Activated CD8-positive, alpha-beta memory T cell treated with anti-CD3 and anti-CD28 coated beads for 48 hours (primary cell): ENCODE results near the gene CHAF1A.

Source experiments
- DNase-seq, 3 experiments: peaks; one replicate each; pipeline ENCODE4 v3.0.0-alpha.2; 2020; ENCODE audit warnings: low read depth in 2 of 3, low spot score in 2 of 3

The CHAF1A gene

GRCh38 chr19:4403005-4403761 is 743 bp downstream of the CHAF1A start:
- no peak for DNase-seq

GRCh38 chr19:4405977-4406376 is 3.5 kb downstream of the CHAF1A start:
- no peak for DNase-seq

DNA sequence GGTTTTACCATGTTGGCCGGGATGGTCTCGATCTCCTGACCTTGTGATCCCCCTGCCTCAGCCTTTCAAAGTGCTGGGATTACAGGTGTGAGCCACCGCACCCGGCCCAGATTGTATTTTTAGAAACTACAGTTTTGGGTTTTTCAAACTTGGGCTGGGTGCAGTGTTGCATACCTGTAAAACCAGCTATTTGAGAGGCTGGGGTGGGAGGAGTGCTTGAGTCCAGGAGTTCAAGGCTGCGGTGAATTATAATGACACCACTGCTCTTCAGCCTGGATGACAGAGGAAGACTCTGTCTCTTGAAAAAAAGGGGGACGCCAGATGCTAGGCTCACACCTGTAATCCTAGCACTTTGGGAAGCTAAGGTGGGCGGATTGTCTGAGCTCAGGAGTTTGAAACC is 4.2 kb downstream of the CHAF1A start:
- no peak for DNase-seq

DNA sequence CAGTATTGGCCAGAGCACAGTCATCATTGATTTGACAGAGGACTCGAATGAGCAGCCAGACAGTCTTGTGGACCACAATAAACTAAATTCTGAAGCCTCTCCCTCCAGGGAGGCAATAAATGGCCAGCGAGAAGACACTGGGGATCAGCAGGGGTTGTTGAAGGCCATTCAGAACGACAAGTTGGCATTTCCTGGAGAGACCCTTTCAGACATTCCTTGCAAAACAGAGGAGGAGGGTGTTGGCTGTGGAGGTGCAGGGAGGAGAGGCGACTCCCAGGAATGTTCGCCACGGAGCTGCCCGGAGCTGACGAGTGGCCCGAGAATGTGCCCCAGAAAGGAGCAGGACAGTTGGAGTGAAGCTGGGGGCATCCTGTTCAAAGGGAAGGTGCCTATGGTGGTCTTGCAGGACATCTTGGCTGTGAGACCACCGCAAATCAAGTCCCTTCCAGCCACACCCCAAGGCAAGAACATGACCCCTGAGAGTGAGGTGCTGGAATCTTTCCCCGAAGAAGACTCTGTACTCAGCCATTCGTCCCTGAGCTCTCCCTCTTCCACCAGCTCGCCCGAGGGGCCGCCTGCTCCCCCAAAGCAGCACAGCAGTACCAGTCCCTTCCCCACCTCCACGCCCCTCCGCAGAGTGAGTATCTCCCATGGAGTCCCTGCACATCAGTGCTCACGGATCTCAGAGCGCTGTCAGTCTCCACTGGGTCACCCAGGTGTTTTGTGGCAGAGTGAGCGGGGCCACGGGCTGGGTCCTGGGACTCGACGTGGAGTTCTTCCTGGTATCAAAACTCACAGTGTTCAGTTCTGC is 6.9 kb downstream of the CHAF1A start:
- no peak for DNase-seq

GRCh38 chr19:4413588-4413987 is 11.1 kb downstream of the CHAF1A start:
- no peak for DNase-seq

- DNase-seq = no peak
These were observed 11.8 kb downstream of the CHAF1A start for GRCh38 chr19:4414144-4414799.

DNA sequence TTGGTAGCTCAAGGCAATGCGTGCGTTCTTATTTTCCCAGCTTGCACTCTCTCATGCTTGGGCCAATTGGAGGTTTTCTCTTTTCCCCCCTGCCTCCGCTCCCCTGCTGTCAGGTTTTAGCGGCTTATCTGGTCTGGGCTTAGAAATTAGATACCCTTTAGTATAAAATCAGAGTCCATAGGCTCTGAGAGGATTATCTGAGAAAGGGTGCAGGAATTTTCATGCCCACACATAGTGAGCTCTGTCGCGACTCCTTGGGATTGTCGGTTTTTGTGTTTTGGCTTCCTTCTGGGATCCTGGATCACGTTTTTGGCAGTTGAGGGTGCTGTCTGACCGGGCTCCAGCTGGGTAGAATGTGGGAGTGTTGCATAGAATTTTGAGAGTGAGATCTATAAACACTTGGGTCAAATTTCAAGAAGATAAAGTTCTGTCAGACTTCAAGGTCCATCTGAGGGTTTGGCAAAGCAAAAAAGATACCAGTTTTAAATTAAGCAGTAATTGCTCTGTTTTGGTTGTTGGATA is 12.4 kb downstream of the CHAF1A start:
- no peak for DNase-seq

DNA sequence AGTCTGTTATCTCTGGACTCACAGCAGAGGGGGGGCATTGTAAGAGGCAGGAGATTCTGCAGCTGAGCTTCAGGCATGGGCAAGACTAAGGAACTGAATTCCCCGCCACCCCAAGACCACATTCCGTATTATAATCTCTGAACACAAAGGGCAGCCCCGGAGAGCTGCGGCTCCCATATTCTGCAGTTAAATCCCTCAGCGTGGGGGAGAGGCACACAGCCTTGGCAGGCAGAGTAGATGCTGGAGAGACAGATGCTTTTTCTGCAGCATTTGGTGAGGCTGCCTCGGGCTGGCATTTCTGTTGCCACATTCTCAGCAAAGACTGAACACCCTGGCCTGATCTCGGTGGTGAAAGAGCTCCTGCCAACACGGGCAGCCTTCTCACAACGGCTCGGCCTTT is 12.9 kb downstream of the CHAF1A start:
- no peak for DNase-seq

DNA sequence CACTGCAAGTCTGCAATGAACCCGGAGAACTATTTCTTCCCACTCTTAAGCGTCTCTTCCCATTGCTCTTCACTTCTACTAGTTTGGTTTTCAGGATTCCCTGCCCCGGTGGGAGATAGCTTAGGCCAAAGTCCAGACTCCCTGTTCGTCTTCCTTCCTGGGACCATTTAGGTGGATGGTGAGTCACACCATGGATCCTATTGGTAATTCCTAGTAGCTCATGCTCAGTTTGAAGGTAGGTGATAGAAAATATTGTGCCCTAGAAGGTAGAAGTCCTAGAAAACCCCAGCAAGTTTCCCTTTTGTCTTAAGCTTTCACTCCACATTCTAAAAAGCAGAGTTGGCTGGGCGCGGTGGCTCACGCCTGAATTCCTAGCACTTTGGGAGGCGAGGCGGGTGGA is 13.8 kb downstream of the CHAF1A start:
- DNase-seq = no peak

DNA sequence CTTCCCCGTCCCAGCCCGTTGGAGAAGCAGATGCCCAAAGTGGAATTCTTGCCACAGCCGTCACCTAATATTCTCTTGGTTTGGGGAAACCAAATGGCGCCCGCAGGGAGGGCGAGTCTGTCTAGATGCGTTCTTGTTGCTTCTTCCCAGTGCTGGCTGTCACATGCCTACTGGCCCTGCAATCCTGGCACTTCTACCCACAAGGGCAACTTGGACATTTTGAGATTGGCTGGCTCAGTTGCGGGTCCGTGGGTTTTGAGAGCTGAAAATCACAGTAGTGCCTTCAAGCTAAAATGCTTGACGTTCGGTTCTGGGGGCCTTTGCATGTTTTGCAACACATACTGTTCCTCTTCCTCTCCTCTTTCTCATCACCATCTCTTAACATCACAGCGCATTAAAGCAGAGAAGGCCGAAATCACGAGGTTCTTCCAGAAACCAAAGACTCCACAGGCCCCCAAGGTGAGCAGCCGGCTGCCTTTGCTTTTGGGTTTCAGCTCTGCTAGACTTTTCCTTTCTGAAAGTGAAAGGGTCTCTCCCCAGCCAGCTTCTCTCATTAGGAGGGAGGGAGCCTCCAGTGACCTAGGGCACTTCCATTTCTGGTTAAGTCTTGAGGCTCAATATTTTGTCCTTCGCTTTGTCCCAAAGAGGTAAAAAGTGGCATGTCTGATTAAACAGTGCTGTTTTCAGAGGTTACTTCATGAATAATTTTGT is 21.1 kb downstream of the CHAF1A start:
- DNase-seq = no peak

DNA sequence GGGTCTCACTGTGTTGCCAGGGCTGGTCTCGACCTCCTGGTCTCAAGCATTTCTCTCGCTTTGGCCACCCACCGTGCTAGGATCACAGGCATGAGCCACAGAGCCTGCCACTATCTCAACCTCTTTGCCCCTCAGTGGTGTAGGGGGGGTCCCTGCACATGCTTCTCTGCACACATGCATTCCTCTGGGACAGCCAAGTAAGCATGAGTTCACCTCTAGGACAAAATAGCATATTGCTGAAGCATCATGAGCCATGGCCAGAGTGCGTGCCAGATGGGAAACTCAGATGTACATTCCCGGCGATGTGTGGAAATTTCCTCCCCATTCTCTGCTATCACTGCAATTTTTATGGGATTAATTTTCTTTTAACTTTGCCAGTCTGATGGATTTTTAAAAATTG is 23.1 kb downstream of the CHAF1A start:
- DNase-seq = no peak

GRCh38 chr19:4428326-4428975 is 26.0 kb downstream of the CHAF1A start:
- DNase-seq = no peak

DNA sequence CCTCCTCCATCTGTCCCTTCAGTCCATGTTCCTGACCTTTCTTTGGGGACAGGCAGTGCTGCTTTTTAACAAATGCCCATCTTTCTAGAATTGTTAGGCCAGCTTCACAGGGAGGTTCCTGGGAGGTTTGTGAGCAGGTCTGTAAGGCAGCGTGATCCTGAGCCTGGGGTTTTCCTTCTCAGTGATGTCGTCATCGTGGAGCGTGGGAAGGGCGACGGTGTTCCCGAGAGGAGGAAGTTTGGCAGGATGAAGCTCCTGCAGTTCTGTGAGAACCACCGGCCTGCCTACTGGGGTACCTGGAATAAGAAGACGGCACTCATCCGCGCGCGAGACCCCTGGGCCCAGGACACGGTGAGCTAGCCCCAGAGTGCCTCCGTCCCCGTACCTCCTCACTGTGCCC is 26.8 kb downstream of the CHAF1A start:
- no peak for DNase-seq

- DNase-seq = no peak
These were observed 27.3 kb downstream of the CHAF1A start for GRCh38 chr19:4429771-4430171.

DNA sequence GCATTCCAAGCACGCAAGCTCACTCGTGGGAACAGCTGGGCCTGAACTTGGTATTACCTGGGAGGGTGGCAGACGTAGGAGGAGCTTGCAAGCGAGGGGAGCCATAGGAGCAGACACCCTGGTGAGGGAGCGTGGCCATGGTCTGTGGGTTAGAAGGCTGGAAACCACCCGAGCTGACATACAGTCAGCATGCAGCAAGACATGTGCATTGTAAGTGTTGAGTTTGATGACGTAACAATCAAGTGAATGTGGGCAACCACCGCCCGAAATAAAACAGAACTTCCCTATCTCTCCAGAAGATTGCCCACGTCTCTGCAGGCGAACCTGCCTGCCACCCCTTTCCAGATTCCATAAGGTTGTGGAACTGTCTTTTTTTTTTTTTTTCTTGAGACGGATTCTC is 28.3 kb downstream of the CHAF1A start:
- DNase-seq = no peak

DNA sequence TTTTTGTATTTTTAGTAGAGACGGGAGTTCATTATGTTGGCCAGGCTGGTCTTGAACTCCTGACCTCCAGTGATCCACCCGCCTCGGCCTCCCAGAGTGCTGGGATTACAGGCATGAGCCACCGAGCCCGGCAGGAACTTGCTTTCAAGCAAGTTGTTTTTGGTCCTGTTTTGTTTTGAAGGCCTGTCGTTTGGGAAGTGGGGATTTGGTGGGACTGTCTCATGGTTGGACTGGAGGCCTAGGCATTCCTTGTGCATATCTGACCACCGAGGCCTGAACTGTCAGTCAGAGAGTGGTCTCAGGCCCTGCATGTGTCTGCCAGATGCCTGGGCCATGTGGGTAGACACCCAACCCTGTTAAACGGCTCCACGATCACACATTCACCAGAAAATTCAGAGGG is 28.9 kb downstream of the CHAF1A start:
- no peak for DNase-seq

DNA sequence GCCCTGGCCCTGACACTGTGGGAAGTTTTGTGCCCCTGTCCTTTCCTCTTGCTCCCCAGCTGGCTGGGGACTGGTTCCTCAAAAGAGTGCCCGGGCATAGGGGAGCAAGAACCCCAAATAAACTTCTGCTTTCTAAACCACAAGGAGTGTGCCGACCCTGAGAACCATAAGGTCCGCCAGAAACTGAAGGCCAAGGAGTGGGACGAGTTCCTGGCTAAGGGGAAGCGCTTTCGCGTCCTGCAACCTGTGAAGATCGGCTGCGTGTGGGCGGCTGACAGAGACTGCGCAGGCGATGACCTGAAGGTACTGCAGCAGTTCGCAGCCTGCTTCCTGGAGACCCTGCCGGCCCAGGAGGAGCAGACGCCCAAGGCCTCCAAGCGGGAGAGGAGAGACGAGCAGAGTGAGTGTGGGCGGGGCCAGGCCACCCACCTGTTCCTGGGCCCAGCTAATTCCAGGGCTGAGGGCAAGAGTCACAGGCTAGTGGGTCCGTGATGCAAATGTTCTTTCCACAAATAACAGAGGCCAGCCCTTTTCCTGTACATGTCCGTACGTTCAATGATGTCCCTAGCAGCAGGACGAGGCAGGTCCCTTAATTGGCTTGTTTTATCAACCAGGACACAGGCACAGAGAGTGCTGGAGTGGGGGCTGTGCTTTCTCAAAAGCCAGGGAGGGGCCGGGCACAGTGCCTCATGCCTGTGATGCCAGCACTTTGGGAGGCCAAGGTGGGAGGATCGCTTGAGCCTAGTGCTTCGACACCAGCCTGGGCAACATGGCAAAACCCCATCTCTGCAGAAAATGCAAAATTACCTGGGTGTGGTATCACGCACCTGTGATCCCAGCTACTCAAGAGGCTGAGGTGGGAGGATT is 29.6 kb downstream of the CHAF1A start:
- DNase-seq = no peak

GRCh38 chr19:4432918-4433506 is 30.6 kb downstream of the CHAF1A start:
- DNase-seq = no peak

DNA sequence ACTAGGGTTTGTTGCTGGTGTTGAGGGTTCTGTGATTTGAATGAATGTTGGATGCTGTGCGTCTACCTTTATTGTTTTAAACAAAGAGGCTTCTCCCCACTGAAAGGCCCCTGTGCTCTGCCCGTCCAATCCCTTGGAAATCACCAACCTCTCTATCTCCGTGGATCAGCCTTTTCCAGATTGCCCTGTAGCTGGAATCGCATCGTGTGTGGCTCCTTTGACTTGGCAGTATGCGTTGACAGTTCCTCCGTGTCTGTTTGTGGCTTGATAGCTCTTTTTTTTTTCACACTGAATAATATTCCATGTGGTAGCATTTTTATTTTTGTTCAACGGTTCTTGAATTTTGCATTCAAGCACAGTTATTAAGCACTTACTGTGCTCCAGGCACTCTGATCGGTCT is 32.0 kb downstream of the CHAF1A start:
- DNase-seq = no peak
